Sigmoid colon (tissue), 7 donors: ENCODE data around the gene ABHD16A. TPM values are rescaled to one million over a fixed set of nuclear protein-coding genes. Genes with fewer than 3 reads are reported as not detected.

Experiments used
- DNase-seq: peaks from one replicate; pipeline ENCODE4 v3.0.0-alpha.2; 2019
- H3K27ac ChIP-seq, 4 donors: fragments of 200-600 bp; sonication (generic); one replicate each; pipeline ENCODE4 v1.5.1; 2016 to 2019; ENCODE audit warnings: mild to moderate bottlenecking in 1 of 4
- H3K27me3 ChIP-seq, 3 donors: fragments of 200-600 bp; sonication (generic); one replicate each; pipeline ENCODE4 v1.5.1; 2019; ENCODE audit warnings: mild to moderate bottlenecking in 1 of 3
- H3K36me3 ChIP-seq, 4 donors: fragments of 200-600 bp; sonication (generic); one replicate each; pipeline ENCODE4 v1.5.1; 2016 to 2019
- H3K4me1 ChIP-seq, 4 donors: fragments of 200-600 bp; sonication (generic); one replicate each; pipeline ENCODE4 v1.5.1; 2017 to 2019
- H3K4me3 ChIP-seq, 4 donors: fragments of 200-600 bp; sonication (generic); one replicate each; pipeline ENCODE4 v1.5.1; 2017 to 2019; ENCODE audit warnings: mild to moderate bottlenecking in 2 of 4, moderate library complexity in 1 of 4
- H3K9me3 ChIP-seq, 4 donors: fragments of 200-600 bp in 3 of 4; sonication (generic) in 3 of 4; one replicate each; pipeline versions ENCODE4 v1.5.1 to v1.6.1; 2013 to 2019
- CTCF ChIP-seq, 4 experiments: fragments of 450-650 bp in 3 of 4; fragments of 200-600 bp in 1 of 4; IDR thresholded peaks; one replicate each; pipeline ENCODE4 v1.5.1; 2016 to 2019; ENCODE audit warnings: antibody characterized with exemption in 4 of 4, mild to moderate bottlenecking in 3 of 4, moderate library complexity in 2 of 4
- EP300 ChIP-seq, 4 donors: sonication (generic); formaldehyde crosslinking; IDR thresholded peaks; one replicate each; pipeline ENCODE4 v1.6.1; 2017; ENCODE audit warnings: antibody characterized with exemption in 4 of 4
- POLR2A ChIP-seq, 2 donors: fragments of 450-650 bp; IDR thresholded peaks; one replicate each; pipeline ENCODE4 v1.6.1; 2016; ENCODE audit warnings: antibody characterized with exemption in 2 of 2, mild to moderate bottlenecking in 2 of 2, moderate library complexity in 2 of 2
- POLR2AphosphoS5 ChIP-seq, 4 donors: sonication (generic); formaldehyde crosslinking; IDR thresholded peaks; one replicate each; pipeline ENCODE4 v1.6.1; 2017; ENCODE audit warnings: antibody characterized with exemption in 4 of 4
- WGBS, 2 donors: extraction: QIAGEN DNeasy Blood & Tissue Kit; methylation state at CpG; one replicate each; pipeline ENCODE4 v1.1.7; 2013; 5-methylcytosine and 5-hydroxymethylcytosine counted together
- intact Hi-C: fragments of 100-400 bp; cut with DNase I; formaldehyde crosslinking; loops from one replicate; pipeline ENCODE4 v1.15.1; 2023
- polyA plus RNA-seq, 3 donors: library from polyadenylated mRNA; stranded (reverse); fragments of 200-250 nt; gene quantifications; one replicate each; pipeline ENCODE4 v1.2.3, GENCODE V29; 2013
- total RNA-seq, 4 donors: library from RNA; depleted of rRNA; stranded (reverse); fragments of >200 nt; gene quantifications; one replicate each; pipeline ENCODE4 v1.1.0, GENCODE V29; 2016
- donor health status: healthy with polysubstance abuse.
- donor health status: Bipolar disorder and iron deficiency.
- donor health status: healthy.

ABHD16A gene
- total and polyA plus RNA-seq, 7 donors: 16.9 to 63.4 (median 40.3) TPM

GRCh38 chr6:31717499-31718222 is 14.5 kb upstream of the ABHD16A start:
- intact Hi-C loops: no loop called here
- WGBS, 2 donors: 76 to 85% methylated on average over 10 of the region's 10 CpGs
- H3K27ac ChIP-seq: no peak overlapping the region

GRCh38 chr6:31715022-31715958 is 12.2 kb upstream of the ABHD16A start, which contains the start of gene LY6G6D:
Gene LY6G6D (plus strand): TSS chr6:31715348. CDS start chr6:31715356, 8 bp downstream.
- Histone ChIP-seq H3K36me3 (no peaks in the 10 kb centered on the region), H3K4me3 (no peak within 1 kb of the TSS), H3K9me3 (no peaks in the 10 kb centered on the region), H3K27ac (peak within 1 kb of the TSS in 3 of 4 donors; percentile 71 to 74 (median 72)), H3K4me1 (peaks cover 0 to 11% (median 10%) of the 10 kb centered on the region in 4 donors), H3K27me3 (no peaks in the 10 kb centered on the region)
- intact Hi-C loops: no loop called here
- no peak for DNase-seq
- 78% methylated on average over 16 of the region's 16 CpGs for WGBS, 2 donors
- TF ChIP-seq POLR2A (IDR thresholded peaks at IDR 0.05) (no peak), EP300 (IDR thresholded peaks at IDR 0.05) (no peak), CTCF (IDR thresholded peaks at IDR 0.05) (no peak), POLR2AphosphoS5 (IDR thresholded peaks at IDR 0.05) (no peak)

More at GRCh38 chr6:31717499-31718222, 14.5 kb upstream of the ABHD16A start:
- Histone ChIP-seq H3K4me3 (no peak overlapping the region), H3K27me3 (no peaks in the 10 kb centered on the region), H3K4me1 (peaks cover 0 to 11% (median 10%) of the 10 kb centered on the region in 4 donors), H3K36me3 (no peaks in the 10 kb centered on the region), H3K9me3 (no peaks in the 10 kb centered on the region)
- TF ChIP-seq CTCF (IDR thresholded peaks at IDR 0.05): no peak
- no peak for TF ChIP-seq POLR2A (IDR thresholded peaks at IDR 0.05)
- TF ChIP-seq EP300 (IDR thresholded peaks at IDR 0.05): no peak
- no peak for TF ChIP-seq POLR2AphosphoS5 (IDR thresholded peaks at IDR 0.05)
- no peak for DNase-seq

DNA sequence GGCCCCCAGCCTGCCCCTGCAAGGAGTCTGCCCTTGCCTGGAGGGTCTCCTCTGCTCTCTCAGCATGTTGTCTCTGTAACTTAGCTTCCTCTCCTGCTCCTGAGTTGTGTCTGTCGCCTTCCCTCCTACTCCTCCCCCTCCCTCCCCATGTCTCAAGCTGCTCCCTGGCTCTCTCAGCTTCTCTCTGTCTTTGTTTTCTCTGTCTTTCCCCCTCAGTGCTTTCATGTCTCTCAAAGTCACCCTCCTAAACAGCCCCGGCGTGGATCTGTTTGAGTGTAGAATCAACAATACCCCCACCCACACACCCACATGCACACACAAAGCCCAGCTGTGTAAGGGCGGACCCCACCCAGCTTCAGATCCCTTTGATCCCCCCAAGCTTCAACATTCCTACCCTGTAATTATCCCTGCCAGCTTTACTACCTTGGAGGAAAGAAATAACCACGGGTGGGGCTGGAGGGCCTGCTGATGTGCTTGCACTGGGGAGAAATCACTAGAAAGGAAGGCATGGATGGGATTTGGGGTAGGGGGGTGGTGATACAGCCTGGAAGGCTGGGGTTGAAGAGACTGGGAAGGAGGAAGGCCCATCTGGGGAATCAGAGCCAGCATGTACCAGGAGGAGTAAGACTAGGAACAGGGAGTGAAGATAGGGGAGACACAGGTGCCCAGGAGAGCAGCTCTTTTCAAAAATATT is 11.0 kb upstream of the ABHD16A start:
- Histone ChIP-seq H3K4me1 (peaks cover 0 to 11% (median 10%) of the 10 kb centered on the region in 4 donors), H3K27ac (peak overlapping the region in 1 of 4 donors; percentile 74), H3K9me3 (no peaks in the 10 kb centered on the region), H3K36me3 (no peaks in the 10 kb centered on the region), H3K27me3 (no peaks in the 10 kb centered on the region), H3K4me3 (no peak overlapping the region)
- 8 to 42% methylated on average over 5 of the region's 5 CpGs for WGBS, 2 donors
- intact Hi-C loops: no loop called here
- DNase-seq: no peak
- no peak for TF ChIP-seq CTCF (IDR thresholded peaks at IDR 0.05)
- no peak for TF ChIP-seq POLR2AphosphoS5 (IDR thresholded peaks at IDR 0.05)
- TF ChIP-seq EP300 (IDR thresholded peaks at IDR 0.05): no peak
- TF ChIP-seq POLR2A (IDR thresholded peaks at IDR 0.05): no peak

- Histone ChIP-seq H3K27ac (no peak overlapping the region), H3K36me3 (no peaks in the 10 kb centered on the region), H3K4me3 (no peak overlapping the region), H3K4me1 (peaks cover 0 to 11% (median 10%) of the 10 kb centered on the region in 4 donors), H3K27me3 (no peaks in the 10 kb centered on the region), H3K9me3 (no peaks in the 10 kb centered on the region)
- no peak for TF ChIP-seq POLR2A (IDR thresholded peaks at IDR 0.05)
- no peak for TF ChIP-seq POLR2AphosphoS5 (IDR thresholded peaks at IDR 0.05)
- TF ChIP-seq CTCF (IDR thresholded peaks at IDR 0.05): no peak
- TF ChIP-seq EP300 (IDR thresholded peaks at IDR 0.05): no peak
- no peak for DNase-seq
- 51 to 66% methylated on average over 4 of the region's 4 CpGs for WGBS, 2 donors
- intact Hi-C loops: no loop called here
Observed at GRCh38 chr6:31713465-31713864, 10.3 kb upstream of the ABHD16A start.
